Neural crest cell (in vitro differentiated cells): ENCODE results near the gene CMTM8. TPM values are rescaled to one million over a fixed set of nuclear protein-coding genes. Genes with fewer than 3 reads are reported as not detected.
A peak's percentile ranks its signal among the peaks of the same experiment; 100 is the strongest.

Experiments
- DNase-seq: peaks from one replicate; pipeline ENCODE4 v3.0.0; 2021; ENCODE audit warnings: low read depth, mixed read lengths, low spot score
- H3K27ac Mint-ChIP-seq: one replicate; pipeline ENCODE4 v1.8.0; 2021; ENCODE audit warnings: mild to moderate bottlenecking, mixed read lengths; ENCODE audit not compliant: unreplicated experiment
- H3K27me3 Mint-ChIP-seq: 2 replicates; pipeline ENCODE4 v1.8.0; 2021; ENCODE audit warnings: low read depth, mild to moderate bottlenecking, mixed read lengths
- H3K36me3 Mint-ChIP-seq: 2 replicates; pipeline ENCODE4 v1.8.0; 2021; ENCODE audit warnings: low read depth, mild to moderate bottlenecking, mixed read lengths
- H3K4me1 Mint-ChIP-seq: 2 replicates; pipeline ENCODE4 v1.8.0; 2021; ENCODE audit warnings: mixed read lengths
- H3K4me3 Mint-ChIP-seq: one replicate; pipeline ENCODE4 v1.8.0; 2021; ENCODE audit warnings: mild to moderate bottlenecking, mixed read lengths
- H3K9me3 Mint-ChIP-seq: 2 replicates; pipeline ENCODE4 v1.8.0; 2021; ENCODE audit warnings: mixed read lengths
- CTCF ChIP-seq: fragments of 200-600 bp; sonication (generic); conservative IDR thresholded peaks from 2 replicates; pipeline ENCODE4 v1.5.0; 2021; ENCODE audit warnings: antibody characterized with exemption, mild to moderate bottlenecking
- total RNA-seq: library from RNA; stranded (reverse); gene quantifications from 2 replicates; pipeline ENCODE4 v1.2.1, GENCODE V29; 2021

Gene CMTM8
- total RNA-seq, 1 donor from 2014 or later = 4.4 TPM

DNA sequence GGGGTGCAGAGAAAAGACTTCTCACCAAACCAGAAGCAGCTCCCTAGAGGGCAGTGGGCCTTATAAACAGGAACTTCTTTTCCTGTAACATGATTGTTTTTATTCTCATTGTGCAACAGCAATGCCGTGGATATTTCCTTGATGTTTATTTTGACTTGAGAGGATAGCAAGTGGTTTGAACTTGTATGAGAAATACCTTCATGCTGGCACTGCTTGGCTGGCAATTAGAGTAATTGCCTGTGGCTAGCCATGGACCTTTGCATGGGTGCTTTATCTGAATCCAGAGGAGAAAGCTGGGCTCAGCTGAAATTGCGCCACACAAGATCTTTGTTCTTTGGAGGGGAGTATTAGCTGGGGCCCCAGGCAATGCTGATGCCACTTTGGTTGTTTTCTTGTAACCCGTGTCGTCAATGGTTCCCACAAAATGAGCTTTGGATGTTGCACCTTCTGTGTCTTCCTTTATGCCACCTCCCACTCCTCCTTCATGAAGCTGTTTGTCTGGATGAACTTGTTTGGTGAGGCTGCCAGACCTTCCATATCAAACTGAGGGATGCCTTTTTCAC, 37.9 kb downstream of the CMTM8 start:
- Mint-ChIP-seq H3K27me3 (no peaks in the 10 kb centered on the region), H3K9me3 (no peaks in the 10 kb centered on the region), H3K36me3 (no peaks in the 10 kb centered on the region), H3K27ac (peak overlapping the region; percentile 24), H3K4me3 (no peak overlapping the region), H3K4me1 (peaks cover 3% of the 10 kb centered on the region)
- DNase-seq = no peak
- no peak for TF ChIP-seq CTCF

GRCh38 chr3:32278714-32279113, 40.2 kb downstream of the CMTM8 start:
- DNase-seq = no peak
- Mint-ChIP-seq H3K27ac (no peak overlapping the region), H3K4me3 (no peak overlapping the region), H3K36me3 (no peaks in the 10 kb centered on the region), H3K9me3 (no peaks in the 10 kb centered on the region), H3K27me3 (no peaks in the 10 kb centered on the region), H3K4me1 (peaks cover 3% of the 10 kb centered on the region)
- no peak for TF ChIP-seq CTCF

GRCh38 chr3:32280262-32280910, 41.9 kb downstream of the CMTM8 start:
- Mint-ChIP-seq H3K4me3 (no peak overlapping the region), H3K9me3 (no peaks in the 10 kb centered on the region), H3K27ac (no peak overlapping the region), H3K27me3 (no peaks in the 10 kb centered on the region), H3K36me3 (no peaks in the 10 kb centered on the region), H3K4me1 (peaks cover 3% of the 10 kb centered on the region)
- DNase-seq = no peak
- no peak for TF ChIP-seq CTCF

DNA sequence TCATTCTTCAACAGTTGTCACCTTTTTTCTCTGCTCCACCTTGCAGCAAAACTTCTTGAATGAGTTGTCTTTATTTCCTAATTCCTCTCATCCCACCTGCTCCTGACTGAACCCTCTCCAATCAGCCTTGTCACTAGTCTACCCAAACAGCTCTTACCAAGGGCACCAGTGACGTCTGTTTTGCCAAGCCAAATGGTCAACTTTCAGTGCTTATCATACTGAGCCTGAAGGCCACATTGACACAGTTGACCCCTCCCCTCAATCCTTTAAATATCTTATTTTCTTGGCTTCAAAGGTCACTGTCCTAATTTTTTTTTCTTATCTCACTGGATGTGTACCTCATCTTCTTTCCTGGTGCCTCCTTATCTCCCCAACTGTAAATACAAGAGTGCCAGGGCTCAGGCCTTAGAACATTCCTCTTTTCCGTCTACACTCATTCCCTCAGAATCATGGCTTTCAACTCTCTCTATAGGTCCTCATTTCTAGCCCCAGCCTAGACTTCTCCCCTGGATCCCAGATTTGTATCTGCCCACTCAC, 43.2 kb downstream of the CMTM8 start:
- Mint-ChIP-seq H3K27me3 (no peaks in the 10 kb centered on the region), H3K4me1 (no peaks in the 10 kb centered on the region), H3K4me3 (no peak overlapping the region), H3K9me3 (no peaks in the 10 kb centered on the region), H3K36me3 (no peaks in the 10 kb centered on the region), H3K27ac (no peak overlapping the region)
- no peak for DNase-seq
- no peak for TF ChIP-seq CTCF

DNA sequence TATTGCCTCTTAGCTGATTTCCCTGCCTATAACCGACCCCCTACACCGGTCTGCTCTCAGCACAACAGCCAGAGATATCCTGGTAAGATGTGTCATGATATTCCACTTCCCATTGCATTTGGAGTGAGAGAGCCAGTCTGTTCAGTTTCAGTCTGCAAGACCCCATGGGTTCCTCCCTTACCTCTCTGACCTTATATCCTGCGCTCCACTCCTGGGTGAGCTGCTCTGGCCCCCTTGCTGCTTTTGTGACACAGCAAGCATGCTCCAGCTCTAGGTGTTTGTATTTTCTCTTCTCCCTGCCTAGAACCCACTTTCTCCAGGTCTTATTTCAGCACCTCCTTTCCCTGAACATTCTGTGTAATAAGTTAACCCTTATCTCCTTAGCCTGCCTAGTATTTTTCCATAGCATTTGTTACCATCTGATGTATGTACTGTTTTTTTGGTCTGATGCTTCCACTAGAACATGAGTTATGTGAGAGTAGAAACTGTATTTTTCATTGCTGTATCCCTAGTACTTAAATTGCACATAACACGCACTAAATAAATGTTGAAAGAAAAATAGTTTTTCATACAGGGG, 44.2 kb downstream of the CMTM8 start:
- Mint-ChIP-seq H3K4me3 (no peak overlapping the region), H3K27ac (no peak overlapping the region), H3K36me3 (no peaks in the 10 kb centered on the region), H3K27me3 (no peaks in the 10 kb centered on the region), H3K9me3 (no peaks in the 10 kb centered on the region), H3K4me1 (no peaks in the 10 kb centered on the region)
- DNase-seq = no peak
- TF ChIP-seq CTCF = no peak
